ENCODE data around the gene GRK5.

DNA sequence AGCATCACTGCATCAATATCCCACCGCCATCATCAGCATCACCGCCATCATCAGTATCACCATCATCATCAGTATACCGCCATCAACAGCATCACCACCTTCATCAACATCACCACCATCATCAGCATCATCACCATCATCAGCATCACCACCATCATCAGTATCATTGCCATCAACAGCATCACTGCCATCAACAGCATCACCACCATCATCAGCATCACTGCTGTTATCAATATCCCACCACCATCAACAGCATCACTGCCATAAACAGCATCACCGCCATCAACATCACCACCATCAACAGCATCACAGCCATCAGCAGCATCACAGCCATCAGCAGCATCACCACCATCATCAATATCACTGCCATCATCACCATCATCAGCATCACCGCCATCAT is 219.3 kb downstream of the GRK5 start:
- TF ChIP-seq, protein P1, sequence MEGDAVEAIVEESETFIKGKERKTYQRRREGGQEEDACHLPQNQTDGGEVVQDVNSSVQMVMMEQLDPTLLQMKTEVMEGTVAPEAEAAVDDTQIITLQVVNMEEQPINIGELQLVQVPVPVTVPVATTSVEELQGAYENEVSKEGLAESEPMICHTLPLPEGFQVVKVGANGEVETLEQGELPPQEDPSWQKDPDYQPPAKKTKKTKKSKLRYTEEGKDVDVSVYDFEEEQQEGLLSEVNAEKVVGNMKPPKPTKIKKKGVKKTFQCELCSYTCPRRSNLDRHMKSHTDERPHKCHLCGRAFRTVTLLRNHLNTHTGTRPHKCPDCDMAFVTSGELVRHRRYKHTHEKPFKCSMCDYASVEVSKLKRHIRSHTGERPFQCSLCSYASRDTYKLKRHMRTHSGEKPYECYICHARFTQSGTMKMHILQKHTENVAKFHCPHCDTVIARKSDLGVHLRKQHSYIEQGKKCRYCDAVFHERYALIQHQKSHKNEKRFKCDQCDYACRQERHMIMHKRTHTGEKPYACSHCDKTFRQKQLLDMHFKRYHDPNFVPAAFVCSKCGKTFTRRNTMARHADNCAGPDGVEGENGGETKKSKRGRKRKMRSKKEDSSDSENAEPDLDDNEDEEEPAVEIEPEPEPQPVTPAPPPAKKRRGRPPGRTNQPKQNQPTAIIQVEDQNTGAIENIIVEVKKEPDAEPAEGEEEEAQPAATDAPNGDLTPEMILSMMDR (conservative IDR thresholded peaks at IDR 0.05 in 1 of 2, IDR thresholded peaks at IDR 0.05 in 1 of 2; ENCODE audit: extremely low read depth in 1 of 2, insufficient read depth in 1 of 2, low read depth in 1 of 2, low read length in 2 of 2), result no peak
- TF ChIP-seq EZH2 (IDR thresholded peaks at IDR 0.05; ENCODE audit: borderline replicate concordance, low read length), result no peak

All from mammary epithelial cell (primary cell).